ENCODE data around the gene FBXW11.
"Not testable (repeated sequence)": the region's sequence is repeated elsewhere in the genome, so short reads cannot be mapped to it uniquely, and the experiment has no call there.

The FBXW11 gene

DNA sequence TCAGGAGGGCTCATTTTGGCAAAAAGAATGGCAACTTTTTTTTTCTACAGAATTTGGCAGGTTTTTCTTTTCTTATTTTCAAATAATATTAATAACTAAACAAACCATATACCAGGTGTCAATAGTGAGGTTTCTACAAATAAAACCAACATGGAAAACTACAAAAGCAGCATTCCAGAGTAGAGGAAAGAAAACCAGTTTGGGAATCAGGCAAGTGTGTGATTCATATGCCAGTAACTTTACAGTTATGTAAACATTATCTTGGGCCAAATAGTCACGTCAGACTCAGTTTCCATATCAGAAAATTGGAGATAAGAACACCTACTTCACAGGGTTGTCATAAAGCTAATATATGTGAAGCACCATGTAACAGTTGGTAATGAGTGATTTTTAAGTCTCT is 51.7 kb downstream of the FBXW11 start:
- TF ChIP-seq, protein P1, sequence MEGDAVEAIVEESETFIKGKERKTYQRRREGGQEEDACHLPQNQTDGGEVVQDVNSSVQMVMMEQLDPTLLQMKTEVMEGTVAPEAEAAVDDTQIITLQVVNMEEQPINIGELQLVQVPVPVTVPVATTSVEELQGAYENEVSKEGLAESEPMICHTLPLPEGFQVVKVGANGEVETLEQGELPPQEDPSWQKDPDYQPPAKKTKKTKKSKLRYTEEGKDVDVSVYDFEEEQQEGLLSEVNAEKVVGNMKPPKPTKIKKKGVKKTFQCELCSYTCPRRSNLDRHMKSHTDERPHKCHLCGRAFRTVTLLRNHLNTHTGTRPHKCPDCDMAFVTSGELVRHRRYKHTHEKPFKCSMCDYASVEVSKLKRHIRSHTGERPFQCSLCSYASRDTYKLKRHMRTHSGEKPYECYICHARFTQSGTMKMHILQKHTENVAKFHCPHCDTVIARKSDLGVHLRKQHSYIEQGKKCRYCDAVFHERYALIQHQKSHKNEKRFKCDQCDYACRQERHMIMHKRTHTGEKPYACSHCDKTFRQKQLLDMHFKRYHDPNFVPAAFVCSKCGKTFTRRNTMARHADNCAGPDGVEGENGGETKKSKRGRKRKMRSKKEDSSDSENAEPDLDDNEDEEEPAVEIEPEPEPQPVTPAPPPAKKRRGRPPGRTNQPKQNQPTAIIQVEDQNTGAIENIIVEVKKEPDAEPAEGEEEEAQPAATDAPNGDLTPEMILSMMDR (IDR thresholded peaks at IDR 0.05; ENCODE audit: low read depth, low read length): no peak
- H3K4me3 ChIP-seq (ENCODE audit: low read depth, low read length): no peak overlapping the region

DNA sequence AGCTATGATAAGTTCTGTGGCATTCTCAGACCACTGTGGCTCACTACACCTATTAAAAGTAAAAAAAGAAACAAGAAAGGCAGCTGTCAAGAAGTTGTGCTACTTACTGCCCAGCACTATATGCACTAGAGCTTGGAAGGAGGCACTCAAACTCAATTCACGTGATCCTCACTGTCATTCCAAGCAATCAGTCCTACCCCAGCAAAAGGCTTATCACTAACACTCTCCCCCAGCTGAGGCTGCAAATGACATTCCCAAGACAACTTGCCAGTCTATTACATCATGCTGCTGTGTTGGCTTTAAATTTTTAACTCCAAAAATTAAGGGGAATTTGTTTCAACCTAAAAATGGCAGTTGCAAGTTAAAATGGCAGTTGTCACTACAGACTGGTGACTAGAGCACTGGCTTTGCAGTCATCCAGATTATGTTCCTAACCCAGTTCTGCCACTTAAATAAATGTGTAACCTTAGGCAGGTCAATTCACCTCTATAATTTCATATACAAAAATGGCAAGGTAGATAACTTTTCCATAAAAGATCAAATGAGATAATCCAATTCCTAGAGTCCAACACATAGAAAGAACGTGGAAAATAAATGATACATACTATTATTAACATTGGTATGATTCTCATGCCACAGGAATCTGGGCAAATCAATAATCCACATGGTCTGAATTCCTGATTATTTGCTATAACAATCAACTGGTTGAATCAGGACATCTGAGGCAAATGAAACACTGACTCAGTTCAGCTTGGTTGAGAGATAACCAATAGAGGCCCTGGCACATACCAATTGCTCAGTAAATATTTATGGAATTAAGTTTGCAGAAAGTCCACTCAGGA is 52.4 kb downstream of the FBXW11 start:
- TF ChIP-seq, protein P1 (IDR thresholded peaks at IDR 0.05; ENCODE audit: low read depth, low read length): no peak
- H3K4me3 ChIP-seq (ENCODE audit: low read depth, low read length): peak overlapping the region; percentile 8; the same call in 1 of the 2 replicates

DNA sequence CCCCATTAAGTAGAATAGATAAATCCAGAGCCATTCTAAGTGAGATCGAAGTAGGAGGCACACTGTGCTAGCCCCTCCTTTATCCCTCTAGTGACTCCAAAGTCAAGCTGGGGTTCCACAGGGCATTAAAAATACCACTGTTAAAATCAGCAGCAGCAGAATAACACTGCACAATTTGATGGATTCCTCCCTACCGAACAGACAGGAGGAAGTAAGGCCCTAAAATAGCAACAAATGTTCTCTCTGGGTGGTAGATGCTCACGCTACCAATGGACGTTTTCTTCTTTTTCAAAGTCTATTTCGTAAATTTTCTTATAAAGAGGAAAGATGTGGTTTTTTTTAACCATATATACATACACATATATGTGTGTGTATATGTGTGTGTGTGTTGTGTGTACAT is 54.4 kb downstream of the FBXW11 start:
- no peak overlapping the region for H3K4me3 ChIP-seq (ENCODE audit: low read depth, low read length)
- TF ChIP-seq, protein P1 (IDR thresholded peaks at IDR 0.05; ENCODE audit: low read depth, low read length): no peak

DNA sequence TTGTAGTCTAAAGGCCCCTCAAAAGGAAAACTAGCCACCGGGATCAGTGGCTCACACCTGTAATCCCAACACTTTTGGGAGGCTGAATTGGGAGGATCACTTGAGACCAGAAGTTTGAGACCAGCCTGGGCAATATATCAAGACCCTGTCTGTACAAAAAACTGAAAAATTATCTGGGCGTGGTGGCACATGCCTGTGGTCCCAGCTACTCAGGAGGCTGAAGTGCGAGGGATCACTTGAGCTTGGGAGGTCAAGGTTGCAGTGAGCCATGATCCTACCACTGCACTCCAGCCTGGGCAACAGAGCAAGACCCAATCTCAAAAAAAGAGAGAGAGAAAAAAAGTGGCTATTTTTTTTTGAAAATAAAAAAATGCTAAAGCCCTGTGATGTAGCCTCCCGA is 55.2 kb downstream of the FBXW11 start:
- no peak overlapping the region for H3K4me3 ChIP-seq (ENCODE audit: low read depth, low read length)
- TF ChIP-seq, protein P1 (IDR thresholded peaks at IDR 0.05; ENCODE audit: low read depth, low read length): no peak

DNA sequence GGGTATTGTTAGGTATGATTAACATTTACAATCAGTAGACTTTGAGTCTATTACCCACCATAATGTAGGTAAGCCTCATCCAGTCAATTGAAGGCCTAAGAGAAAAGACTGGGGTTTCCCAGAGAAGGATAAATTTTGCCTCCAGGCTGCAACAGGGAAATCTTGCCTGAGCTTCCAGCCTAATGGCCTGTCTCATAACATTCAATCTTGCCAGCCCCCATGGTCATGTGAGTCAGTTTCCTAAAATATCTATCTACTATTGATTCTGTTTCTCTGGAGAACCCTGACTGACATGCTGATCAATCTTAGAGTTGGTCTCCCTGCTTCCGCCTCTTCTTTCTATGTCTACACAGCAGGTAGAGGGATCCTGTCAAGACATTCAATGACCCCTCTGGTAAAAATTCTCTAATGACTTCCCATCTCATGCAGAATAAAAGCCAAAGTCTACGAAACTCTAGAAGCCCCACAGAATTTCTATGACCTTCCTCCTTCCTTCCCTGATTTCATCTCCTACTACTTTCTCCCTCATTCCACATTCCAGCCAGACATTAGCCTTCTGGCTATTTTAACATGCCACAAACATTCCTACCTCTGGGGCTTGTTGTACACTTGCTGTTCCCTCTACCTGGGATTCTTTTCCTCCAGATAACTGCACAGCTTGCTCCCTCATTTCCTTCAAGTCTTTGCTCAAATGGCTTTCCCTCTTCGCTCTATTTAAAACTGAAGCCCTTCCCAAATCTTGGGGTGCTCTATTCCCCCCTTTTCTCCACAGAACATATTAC is 60.2 kb downstream of the FBXW11 start:
- TF ChIP-seq, protein P1 (IDR thresholded peaks at IDR 0.05; ENCODE audit: low read depth, low read length): no peak
- no peak overlapping the region for H3K4me3 ChIP-seq (ENCODE audit: low read depth, low read length)

DNA sequence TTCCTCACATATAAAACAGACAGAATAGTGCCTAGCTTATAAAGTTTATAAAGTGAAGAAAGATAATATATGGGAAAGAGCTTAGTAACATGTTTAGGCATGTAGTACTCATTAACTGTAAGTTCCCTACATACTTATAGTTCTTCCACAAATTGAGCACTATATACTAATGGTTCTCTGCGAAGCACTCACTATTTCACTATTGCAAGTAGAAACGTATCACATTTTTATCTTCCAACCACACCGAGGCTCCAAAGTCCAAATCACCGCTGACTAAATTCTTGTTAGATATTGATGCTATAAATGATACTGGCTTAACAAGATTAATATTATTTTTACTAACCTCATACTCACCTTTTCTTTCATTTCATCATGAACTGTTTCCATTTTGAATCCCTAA is 61.0 kb downstream of the FBXW11 start:
- no peak overlapping the region for H3K4me3 ChIP-seq (ENCODE audit: low read depth, low read length)
- TF ChIP-seq, protein P1 (IDR thresholded peaks at IDR 0.05; ENCODE audit: low read depth, low read length): no peak

DNA sequence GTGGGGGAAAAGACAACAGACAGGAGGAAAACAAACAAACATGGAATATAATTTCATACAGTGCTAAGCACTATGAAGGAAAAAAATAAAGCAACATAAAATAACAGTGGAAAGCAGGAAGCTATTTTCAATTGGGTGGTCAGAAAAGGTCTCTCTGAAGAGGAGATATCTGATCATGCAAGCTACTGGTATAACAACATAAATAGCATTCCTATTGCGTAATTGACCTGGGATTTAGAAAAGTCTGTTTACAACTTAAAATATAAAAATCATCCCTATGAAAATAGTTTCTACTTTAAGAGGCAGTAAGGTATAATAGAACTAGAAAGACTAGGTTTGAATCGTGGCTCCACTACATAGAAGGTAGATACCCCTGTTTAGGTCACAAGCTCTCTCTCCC is 61.4 kb downstream of the FBXW11 start:
- H3K4me3 ChIP-seq (ENCODE audit: low read depth, low read length): no peak overlapping the region
- TF ChIP-seq, protein P1 (IDR thresholded peaks at IDR 0.05; ENCODE audit: low read depth, low read length): no peak

DNA sequence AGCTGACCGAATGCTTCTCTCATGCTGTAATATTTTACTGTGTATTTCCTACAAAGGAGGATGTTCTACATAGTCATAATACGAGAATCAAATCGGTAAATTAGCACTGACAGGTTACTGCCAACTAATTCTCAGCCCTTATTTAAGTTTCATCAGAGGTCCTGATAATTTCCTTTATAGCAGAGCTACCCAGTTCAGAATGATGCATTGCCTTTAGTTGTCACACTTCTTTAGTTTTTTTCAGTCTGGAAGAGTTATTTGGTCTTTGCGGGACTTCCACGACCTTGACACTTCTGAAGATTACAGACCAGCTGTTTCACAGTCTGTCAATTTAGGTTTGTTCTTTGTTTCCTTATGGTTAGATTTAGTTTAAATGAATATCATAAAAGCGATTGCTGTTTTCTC is 64.3 kb downstream of the FBXW11 start:
- not testable (repeated sequence) for H3K4me3 ChIP-seq (ENCODE audit: low read depth, low read length)

DNA sequence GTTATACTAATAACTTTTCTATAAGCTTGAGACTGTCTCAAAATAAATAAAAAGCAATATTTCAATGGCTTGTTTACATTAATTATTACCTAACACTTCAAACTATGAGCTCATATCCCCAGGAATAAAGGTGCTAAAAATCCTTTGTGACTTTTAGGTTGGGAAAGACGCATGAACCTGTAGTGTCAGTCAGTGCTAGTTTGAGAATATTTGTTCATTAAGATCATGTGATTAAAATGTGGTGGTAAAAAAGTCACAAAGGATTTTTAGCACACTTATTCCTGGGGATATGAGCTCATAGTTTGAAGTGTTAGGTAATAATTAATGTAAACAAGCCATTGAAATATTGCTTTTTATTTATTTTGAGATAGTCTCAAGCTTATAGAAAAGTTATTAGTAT is 64.8 kb downstream of the FBXW11 start:
- H3K4me3 ChIP-seq (ENCODE audit: low read depth, low read length): not testable (repeated sequence)

DNA sequence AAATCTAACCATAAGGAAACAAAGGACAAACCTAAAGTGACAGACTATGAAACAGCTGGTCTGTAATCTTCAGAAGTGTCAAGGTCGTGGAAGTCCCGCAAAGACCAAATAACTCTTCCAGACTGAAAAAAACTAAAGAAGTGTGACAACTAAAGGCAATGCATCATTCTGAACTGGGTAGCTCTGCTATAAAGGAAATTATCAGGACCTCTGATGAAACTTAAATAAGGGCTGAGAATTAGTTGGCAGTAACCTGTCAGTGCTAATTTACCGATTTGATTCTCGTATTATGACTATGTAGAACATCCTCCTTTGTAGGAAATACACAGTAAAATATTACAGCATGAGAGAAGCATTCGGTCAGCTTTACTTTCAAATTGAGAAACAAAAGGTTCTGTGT is 65.2 kb downstream of the FBXW11 start:
- not testable (repeated sequence) for H3K4me3 ChIP-seq (ENCODE audit: low read depth, low read length)
